ENCODE data around the gene SLC6A20.

GRCh38 chr3:45830121-45830520 is 33.8 kb upstream of the SLC6A20 start:
- TF ChIP-seq, protein P1, sequence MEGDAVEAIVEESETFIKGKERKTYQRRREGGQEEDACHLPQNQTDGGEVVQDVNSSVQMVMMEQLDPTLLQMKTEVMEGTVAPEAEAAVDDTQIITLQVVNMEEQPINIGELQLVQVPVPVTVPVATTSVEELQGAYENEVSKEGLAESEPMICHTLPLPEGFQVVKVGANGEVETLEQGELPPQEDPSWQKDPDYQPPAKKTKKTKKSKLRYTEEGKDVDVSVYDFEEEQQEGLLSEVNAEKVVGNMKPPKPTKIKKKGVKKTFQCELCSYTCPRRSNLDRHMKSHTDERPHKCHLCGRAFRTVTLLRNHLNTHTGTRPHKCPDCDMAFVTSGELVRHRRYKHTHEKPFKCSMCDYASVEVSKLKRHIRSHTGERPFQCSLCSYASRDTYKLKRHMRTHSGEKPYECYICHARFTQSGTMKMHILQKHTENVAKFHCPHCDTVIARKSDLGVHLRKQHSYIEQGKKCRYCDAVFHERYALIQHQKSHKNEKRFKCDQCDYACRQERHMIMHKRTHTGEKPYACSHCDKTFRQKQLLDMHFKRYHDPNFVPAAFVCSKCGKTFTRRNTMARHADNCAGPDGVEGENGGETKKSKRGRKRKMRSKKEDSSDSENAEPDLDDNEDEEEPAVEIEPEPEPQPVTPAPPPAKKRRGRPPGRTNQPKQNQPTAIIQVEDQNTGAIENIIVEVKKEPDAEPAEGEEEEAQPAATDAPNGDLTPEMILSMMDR (conservative IDR thresholded peaks at IDR 0.05): no peak
- no peak for TF ChIP-seq ZFX (IDR thresholded peaks at IDR 0.05)
